ENCODE data around the gene AKR1B15.

Gene AKR1B15

GRCh38 chr7:134618756-134619530 lies 70.0 kb downstream of the AKR1B15 start:
- DNase-seq (ENCODE audit: low read depth), result no peak

DNA sequence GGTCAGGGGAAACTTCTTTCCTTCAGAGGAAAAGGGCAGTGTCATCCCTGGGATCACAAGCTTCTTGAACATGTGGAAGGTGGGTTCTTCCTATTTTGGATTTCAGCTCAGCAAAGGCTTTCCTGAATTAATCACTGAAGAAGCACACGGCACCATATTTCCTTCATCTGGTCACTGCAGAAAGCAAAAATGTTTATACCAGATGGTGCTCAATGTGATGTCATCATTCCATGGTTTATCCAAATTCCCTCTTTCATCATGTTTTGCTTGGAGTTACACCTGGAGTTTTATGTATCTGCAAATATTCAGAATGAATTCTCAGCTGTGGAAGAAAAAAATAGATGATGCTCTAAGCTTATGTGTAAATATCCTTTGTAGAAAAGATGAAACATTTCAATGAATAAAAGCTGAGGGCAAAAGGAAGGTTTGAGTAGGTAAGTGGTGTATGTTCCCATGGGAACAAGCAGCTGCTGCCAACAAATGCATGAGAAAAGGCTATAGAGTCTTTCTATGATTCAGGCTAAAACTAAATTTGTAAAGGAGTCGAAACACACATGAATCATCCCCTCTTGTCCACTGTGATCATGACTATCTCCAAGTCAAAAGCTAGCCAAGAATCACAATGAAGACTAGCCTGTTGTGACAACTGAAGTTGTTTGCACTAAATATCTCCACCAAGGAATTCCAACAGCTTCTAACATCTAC lies 70.9 kb downstream of the AKR1B15 start:
- DNase-seq (ENCODE audit: low read depth), result no peak

- DNase-seq (ENCODE audit: low read depth), result no peak
These were observed 73.5 kb downstream of the AKR1B15 start for GRCh38 chr7:134622303-134622995.

- DNase-seq (ENCODE audit: low read depth), result no peak
These were observed 74.3 kb downstream of the AKR1B15 start for GRCh38 chr7:134623193-134623592.

GRCh38 chr7:134625550-134625949 lies 76.6 kb downstream of the AKR1B15 start:
- no peak for DNase-seq (ENCODE audit: low read depth)

- DNase-seq (ENCODE audit: low read depth), result no peak
These were observed 78.3 kb downstream of the AKR1B15 start for GRCh38 chr7:134627109-134627774.

- no peak for DNase-seq (ENCODE audit: low read depth)
These were observed 78.9 kb downstream of the AKR1B15 start for GRCh38 chr7:134627775-134628153.

DNA sequence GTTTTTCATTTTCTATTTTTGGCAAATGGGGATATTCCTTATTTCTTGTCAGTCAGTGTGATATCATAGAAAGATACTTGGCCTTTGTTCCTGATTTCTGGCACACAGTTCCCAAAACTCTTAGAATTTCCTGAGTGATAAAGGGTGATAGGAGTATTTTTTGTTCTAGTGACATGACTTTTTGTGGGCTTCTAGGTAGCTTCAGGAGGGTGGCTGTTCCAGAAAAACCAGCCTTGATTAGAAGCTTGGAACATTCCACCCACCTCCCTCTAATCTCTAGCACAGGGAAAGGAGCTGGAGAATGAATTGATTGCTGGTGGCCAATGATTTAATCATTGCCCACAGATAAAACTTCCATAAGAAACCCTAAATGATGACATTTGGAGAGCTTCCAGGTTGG lies 80.5 kb downstream of the AKR1B15 start:
- DNase-seq (ENCODE audit: low read depth), result no peak

All from activated gamma-delta T cell treated with anti-CD3 and anti-CD28 coated beads, Interleukin-2, amount 50 U/mL, for 16 hours (primary cell).